ENCODE data around the gene MTMR12. TPM values are rescaled to one million over a fixed set of nuclear protein-coding genes. Genes with fewer than 3 reads are reported as not detected.

MTMR12 gene
- total and polyA plus RNA-seq, 2 of the 13 experiments (the other 11 are each of a cell fraction or from before 2014, with no cell fraction given): 23.4 to 36.6 TPM

DNA sequence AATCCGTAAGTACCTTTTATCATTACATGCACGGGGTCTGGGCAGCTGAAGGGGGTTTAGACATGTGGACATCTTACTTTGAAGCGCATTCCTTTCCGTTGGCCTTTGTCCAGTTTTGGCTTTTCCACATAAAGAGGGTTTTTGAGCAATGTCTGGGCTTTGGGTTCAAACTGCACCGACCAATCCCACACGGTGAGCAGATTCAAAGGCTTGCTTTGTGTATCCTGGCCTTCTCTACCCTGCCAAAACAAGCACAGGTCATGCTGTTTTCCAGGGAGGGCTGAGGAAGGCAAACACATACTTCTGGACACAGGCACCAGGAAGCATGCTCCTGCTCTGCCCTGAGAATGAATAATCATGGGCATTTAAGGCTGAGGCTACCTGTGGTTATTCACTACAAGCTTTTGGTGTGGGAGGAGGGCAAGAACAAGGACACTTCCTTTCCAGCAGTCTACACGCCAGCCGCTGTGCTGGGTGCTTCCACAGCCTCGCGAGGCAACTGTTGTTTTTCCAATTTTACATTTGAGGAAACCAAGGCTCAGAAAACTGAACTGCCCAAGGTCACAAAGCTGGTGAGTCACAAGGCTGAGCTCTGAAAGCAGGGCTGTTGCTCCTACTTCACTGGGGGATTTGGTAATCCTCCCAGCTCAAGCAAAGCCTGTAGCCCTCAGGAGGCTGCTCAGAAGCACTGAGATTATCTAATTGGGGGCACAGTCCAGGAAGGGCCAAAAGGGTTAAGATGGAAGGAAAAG lies 78.9 kb downstream of the MTMR12 start (continued):
- TF ChIP-seq ZNF274 (CRISPR knock-in tag; IDR thresholded peaks at IDR 0.05): no peak
- TF ChIP-seq ZNF720 (CRISPR knock-in tag; IDR thresholded peaks at IDR 0.05): no peak
- TF ChIP-seq, protein P1, sequence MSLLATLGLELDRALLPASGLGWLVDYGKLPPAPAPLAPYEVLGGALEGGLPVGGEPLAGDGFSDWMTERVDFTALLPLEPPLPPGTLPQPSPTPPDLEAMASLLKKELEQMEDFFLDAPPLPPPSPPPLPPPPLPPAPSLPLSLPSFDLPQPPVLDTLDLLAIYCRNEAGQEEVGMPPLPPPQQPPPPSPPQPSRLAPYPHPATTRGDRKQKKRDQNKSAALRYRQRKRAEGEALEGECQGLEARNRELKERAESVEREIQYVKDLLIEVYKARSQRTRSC (CRISPR knock-in tag; IDR thresholded peaks at IDR 0.05; ENCODE audit: low read depth): no peak
- TF ChIP-seq, protein P2, sequence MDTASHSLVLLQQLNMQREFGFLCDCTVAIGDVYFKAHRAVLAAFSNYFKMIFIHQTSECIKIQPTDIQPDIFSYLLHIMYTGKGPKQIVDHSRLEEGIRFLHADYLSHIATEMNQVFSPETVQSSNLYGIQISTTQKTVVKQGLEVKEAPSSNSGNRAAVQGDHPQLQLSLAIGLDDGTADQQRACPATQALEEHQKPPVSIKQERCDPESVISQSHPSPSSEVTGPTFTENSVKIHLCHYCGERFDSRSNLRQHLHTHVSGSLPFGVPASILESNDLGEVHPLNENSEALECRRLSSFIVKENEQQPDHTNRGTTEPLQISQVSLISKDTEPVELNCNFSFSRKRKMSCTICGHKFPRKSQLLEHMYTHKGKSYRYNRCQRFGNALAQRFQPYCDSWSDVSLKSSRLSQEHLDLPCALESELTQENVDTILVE (CRISPR knock-in tag; IDR thresholded peaks at IDR 0.05): peak; percentile 60
- TF ChIP-seq ZNF337 (CRISPR knock-in tag; IDR thresholded peaks at IDR 0.05; ENCODE audit: borderline replicate concordance, low read depth): no peak
- TF ChIP-seq, protein P3, sequence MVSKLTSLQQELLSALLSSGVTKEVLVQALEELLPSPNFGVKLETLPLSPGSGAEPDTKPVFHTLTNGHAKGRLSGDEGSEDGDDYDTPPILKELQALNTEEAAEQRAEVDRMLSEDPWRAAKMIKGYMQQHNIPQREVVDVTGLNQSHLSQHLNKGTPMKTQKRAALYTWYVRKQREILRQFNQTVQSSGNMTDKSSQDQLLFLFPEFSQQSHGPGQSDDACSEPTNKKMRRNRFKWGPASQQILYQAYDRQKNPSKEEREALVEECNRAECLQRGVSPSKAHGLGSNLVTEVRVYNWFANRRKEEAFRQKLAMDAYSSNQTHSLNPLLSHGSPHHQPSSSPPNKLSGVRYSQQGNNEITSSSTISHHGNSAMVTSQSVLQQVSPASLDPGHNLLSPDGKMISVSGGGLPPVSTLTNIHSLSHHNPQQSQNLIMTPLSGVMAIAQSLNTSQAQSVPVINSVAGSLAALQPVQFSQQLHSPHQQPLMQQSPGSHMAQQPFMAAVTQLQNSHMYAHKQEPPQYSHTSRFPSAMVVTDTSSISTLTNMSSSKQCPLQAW (CRISPR knock-in tag; IDR thresholded peaks at IDR 0.05): peak; percentile 95
- TF ChIP-seq ZNF124 (CRISPR knock-in tag; IDR thresholded peaks at IDR 0.05): peak; percentile 87; the same call in 1 of the 2 replicates
- TF ChIP-seq ZNF841 (CRISPR knock-in tag; IDR thresholded peaks at IDR 0.05; ENCODE audit: borderline replicate concordance): no peak
- TF ChIP-seq NR3C1 (CRISPR knock-in tag; IDR thresholded peaks at IDR 0.05): no peak
- TF ChIP-seq, protein P4, sequence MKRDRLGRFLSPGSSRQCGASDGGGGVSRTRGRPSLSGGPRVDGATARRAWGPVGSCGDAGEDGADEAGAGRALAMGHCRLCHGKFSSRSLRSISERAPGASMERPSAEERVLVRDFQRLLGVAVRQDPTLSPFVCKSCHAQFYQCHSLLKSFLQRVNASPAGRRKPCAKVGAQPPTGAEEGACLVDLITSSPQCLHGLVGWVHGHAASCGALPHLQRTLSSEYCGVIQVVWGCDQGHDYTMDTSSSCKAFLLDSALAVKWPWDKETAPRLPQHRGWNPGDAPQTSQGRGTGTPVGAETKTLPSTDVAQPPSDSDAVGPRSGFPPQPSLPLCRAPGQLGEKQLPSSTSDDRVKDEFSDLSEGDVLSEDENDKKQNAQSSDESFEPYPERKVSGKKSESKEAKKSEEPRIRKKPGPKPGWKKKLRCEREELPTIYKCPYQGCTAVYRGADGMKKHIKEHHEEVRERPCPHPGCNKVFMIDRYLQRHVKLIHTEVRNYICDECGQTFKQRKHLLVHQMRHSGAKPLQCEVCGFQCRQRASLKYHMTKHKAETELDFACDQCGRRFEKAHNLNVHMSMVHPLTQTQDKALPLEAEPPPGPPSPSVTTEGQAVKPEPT (CRISPR knock-in tag; IDR thresholded peaks at IDR 0.05; ENCODE audit: low read depth): no peak
- peak; percentile 86 for TF ChIP-seq TGIF2 (CRISPR knock-in tag; IDR thresholded peaks at IDR 0.05)
- peak; percentile 38; the same call in 1 of the 2 replicates for TF ChIP-seq ZSCAN9 (CRISPR knock-in tag; IDR thresholded peaks at IDR 0.05; ENCODE audit: borderline replicate concordance)
- peak; percentile 73 for TF ChIP-seq POLR2AphosphoS5 (IDR thresholded peaks at IDR 0.05; ENCODE audit: low read depth, low read length)
- TF ChIP-seq ELF4 (CRISPR knock-in tag; IDR thresholded peaks at IDR 0.05; ENCODE audit: borderline replicate concordance): no peak
- no peak for TF ChIP-seq ZNF570 (CRISPR knock-in tag; IDR thresholded peaks at IDR 0.05; ENCODE audit: borderline replicate concordance)
- no peak for TF ChIP-seq SNAPC5 (CRISPR knock-in tag; IDR thresholded peaks at IDR 0.05; ENCODE audit: borderline replicate concordance)
- peak; percentile 96 for TF ChIP-seq MED1 (CRISPR knock-in tag; IDR thresholded peaks at IDR 0.05)
- TF ChIP-seq ZNF460 (CRISPR knock-in tag; IDR thresholded peaks at IDR 0.05; ENCODE audit: borderline replicate concordance): peak; percentile 43; the same call in 1 of the 2 replicates
- TF ChIP-seq ZNF7 (CRISPR knock-in tag; IDR thresholded peaks at IDR 0.05): no peak
- no peak for TF ChIP-seq TP53 (CRISPR knock-in tag; conservative IDR thresholded peaks at IDR 0.05)
- TF ChIP-seq ZMYM4 (CRISPR knock-in tag; IDR thresholded peaks at IDR 0.05): peak; percentile 91
- TF ChIP-seq ZKSCAN5 (CRISPR knock-in tag; IDR thresholded peaks at IDR 0.05): no peak
- TF ChIP-seq FOSL1 (CRISPR knock-in tag; IDR thresholded peaks at IDR 0.05; ENCODE audit: borderline replicate concordance): peak; percentile 52; the same call in 1 of the 2 replicates
- TF ChIP-seq RCOR2 (CRISPR knock-in tag; IDR thresholded peaks at IDR 0.05): peak; percentile 84
- TF ChIP-seq CHD2 (IDR thresholded peaks at IDR 0.05; ENCODE audit: low read depth, low read length): no peak
- TF ChIP-seq U2AF1 (optimal IDR thresholded peaks at IDR 0.05; ENCODE audit: low read depth, low read length): no peak
- peak; percentile 53; the same call in 1 of the 2 replicates for TF ChIP-seq SIX4 (CRISPR knock-in tag; IDR thresholded peaks at IDR 0.05)

Data from HepG2 (cell line).